ENCODE measurements around the gene KIAA1614.

Gene KIAA1614

GRCh38 chr1:180901076-180901990 lies 11.4 kb upstream of the KIAA1614 start:
- no peak overlapping the region for H3K27ac Mint-ChIP-seq
- no peaks in the 10 kb centered on the region for H3K9me3 Mint-ChIP-seq
- H3K27me3 Mint-ChIP-seq = no peaks in the 10 kb centered on the region
- no peaks in the 10 kb centered on the region for H3K4me1 Mint-ChIP-seq (ENCODE audit: low read depth)
- no peak overlapping the region for H3K4me3 Mint-ChIP-seq
- H3K36me3 Mint-ChIP-seq (ENCODE audit: low read depth) = no peaks in the 10 kb centered on the region

- Mint-ChIP-seq H3K9me3 (no peaks in the 10 kb centered on the region), H3K4me3 (no peak overlapping the region), H3K4me1 (ENCODE audit: low read depth) (no peaks in the 10 kb centered on the region)
Measured at GRCh38 chr1:180902541-180902940, 10.2 kb upstream of the KIAA1614 start.

DNA sequence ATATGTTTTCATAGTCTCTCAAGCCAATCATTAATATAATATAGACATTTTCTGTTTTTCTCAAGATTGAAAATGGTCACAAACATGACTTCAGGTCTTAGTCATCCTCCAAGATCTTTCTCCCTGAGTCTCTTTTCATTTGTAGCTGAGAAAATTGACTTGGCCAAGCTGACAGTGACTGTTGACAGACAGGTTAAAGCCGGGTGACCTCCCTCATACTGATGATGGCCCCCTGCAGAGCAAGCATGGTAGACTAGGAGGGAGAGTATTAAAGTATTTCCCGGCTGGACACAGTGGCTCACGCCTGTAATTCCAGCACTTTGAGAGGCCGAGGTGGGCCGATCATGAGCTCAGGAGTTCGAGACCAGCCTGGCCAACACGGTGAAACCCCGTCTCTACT lies 6.8 kb upstream of the KIAA1614 start:
- Mint-ChIP-seq H3K9me3 (no peaks in the 10 kb centered on the region), H3K4me1 (ENCODE audit: low read depth) (no peaks in the 10 kb centered on the region), H3K27ac (no peak overlapping the region), H3K36me3 (ENCODE audit: low read depth) (no peaks in the 10 kb centered on the region), H3K4me3 (no peak overlapping the region), H3K27me3 (no peaks in the 10 kb centered on the region)

More at GRCh38 chr1:180902541-180902940, 10.2 kb upstream of the KIAA1614 start:
- H3K27ac Mint-ChIP-seq = no peak overlapping the region
- H3K36me3 Mint-ChIP-seq (ENCODE audit: low read depth) = no peaks in the 10 kb centered on the region
- no peaks in the 10 kb centered on the region for H3K27me3 Mint-ChIP-seq

GRCh38 chr1:180906511-180906910 lies 6.2 kb upstream of the KIAA1614 start:
- Mint-ChIP-seq H3K27me3 (peaks cover 5% of the 10 kb centered on the region), H3K4me3 (no peak overlapping the region), H3K36me3 (ENCODE audit: low read depth) (no peaks in the 10 kb centered on the region), H3K9me3 (no peaks in the 10 kb centered on the region), H3K4me1 (ENCODE audit: low read depth) (no peaks in the 10 kb centered on the region), H3K27ac (no peak overlapping the region)

DNA sequence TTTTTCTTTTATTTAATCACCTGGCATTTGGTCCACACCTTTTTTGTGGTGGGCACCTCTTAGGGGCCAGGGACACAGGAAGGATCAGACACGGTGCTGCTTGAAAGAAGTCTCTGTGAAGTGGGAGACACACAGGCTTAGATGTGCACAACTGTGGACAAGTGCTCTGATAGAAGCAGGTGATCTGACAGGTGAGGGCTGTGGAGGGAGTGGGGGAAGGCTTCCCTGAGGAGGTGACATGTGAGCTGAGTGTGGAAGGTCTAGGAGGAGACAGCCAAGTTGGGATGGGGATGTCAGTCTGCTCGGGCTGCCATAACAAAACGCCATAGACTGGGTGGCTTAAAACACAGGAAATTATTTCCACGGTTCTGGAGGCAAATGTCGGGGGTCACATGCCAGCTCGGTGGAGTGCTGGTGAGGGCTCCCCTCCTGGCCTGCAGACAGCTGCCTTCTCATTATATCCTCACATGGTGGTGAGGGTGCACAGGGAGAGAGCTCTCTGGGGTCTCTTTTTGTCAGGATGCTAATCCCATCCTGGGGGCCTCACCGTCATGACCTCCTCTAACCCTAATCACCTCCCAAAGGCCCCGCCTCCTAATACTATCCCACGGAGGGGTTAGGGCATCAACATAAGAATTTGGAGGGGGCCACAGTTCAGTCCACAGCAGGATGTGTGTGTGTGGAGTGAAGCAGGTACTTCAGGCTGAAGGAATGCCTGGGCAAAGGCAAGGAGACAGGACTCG lies 5.2 kb upstream of the KIAA1614 start:
- Mint-ChIP-seq H3K36me3 (ENCODE audit: low read depth) (no peaks in the 10 kb centered on the region), H3K4me3 (no peak overlapping the region), H3K27me3 (peaks cover 13% of the 10 kb centered on the region), H3K4me1 (ENCODE audit: low read depth) (no peaks in the 10 kb centered on the region), H3K27ac (no peak overlapping the region), H3K9me3 (no peaks in the 10 kb centered on the region)

DNA sequence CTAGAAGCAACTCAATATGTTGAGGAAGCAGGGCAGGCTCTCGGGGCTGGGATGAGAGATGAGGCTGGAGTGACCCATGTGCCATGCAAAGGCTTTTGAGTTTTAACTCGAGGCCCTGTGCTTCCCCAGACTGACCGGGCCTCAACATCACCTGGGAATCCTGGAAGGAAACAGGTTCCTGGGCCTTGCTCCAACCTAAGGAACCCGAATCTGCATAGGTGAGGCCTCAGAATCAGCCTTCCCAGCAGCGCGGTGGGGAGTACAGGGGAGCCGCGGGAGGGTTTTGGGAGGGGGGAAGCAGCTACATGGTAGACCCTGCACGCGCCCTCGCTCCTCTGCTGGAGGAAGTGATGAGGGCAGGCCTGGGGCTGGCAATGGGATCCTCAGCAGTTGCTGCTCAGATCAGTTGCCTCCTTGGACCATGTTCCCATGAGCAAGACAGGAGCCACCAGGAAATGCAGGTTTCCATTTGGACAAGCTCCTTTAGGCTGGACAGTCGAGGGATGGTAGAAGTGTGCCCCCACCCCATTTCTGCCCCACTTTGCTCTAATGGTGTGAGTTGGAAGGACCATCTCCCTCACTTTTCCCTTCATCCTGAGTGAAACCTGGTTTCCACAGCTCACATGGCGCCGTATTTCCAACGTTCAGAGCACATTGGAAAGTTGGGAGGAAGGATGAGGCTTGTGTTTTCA lies 4.5 kb upstream of the KIAA1614 start:
- Mint-ChIP-seq H3K4me1 (ENCODE audit: low read depth) (no peaks in the 10 kb centered on the region), H3K9me3 (no peaks in the 10 kb centered on the region), H3K36me3 (ENCODE audit: low read depth) (no peaks in the 10 kb centered on the region), H3K27ac (no peak overlapping the region), H3K27me3 (peaks cover 13% of the 10 kb centered on the region), H3K4me3 (no peak overlapping the region)

GRCh38 chr1:180909005-180909414 lies 3.7 kb upstream of the KIAA1614 start:
- Mint-ChIP-seq H3K4me3 (no peak overlapping the region), H3K4me1 (ENCODE audit: low read depth) (no peaks in the 10 kb centered on the region), H3K27me3 (peaks cover 21% of the 10 kb centered on the region), H3K27ac (no peak overlapping the region), H3K9me3 (no peaks in the 10 kb centered on the region), H3K36me3 (ENCODE audit: low read depth) (no peaks in the 10 kb centered on the region)

DNA sequence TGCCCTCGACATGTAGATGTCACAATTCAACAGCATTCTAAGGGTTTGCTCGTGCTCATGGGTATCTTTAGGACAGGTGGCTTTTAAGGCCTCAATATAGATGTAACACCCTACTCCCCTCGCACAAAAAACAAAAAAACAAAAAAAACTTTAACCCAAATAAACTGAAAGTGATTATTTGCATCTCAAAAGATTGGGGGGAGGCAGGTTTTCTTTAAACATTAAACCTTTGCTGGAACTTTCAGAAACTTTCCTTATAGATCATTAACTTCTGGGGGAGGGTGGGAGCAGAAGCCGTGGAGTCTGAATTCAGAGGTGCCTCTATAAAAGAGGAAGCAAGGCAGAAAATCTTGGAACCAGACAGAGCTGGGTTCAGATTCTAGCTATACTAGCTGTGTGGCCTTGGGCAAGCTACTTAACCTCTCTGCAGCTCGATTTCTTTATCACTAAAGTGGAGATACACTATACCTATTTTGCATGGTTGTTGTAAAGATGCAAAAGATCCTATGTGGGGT lies 3.2 kb upstream of the KIAA1614 start:
- peaks cover 25% of the 10 kb centered on the region for H3K27me3 Mint-ChIP-seq
- H3K9me3 Mint-ChIP-seq = no peaks in the 10 kb centered on the region
- H3K27ac Mint-ChIP-seq = no peak overlapping the region
- no peaks in the 10 kb centered on the region for H3K4me1 Mint-ChIP-seq (ENCODE audit: low read depth)
- H3K4me3 Mint-ChIP-seq = no peak overlapping the region
- H3K36me3 Mint-ChIP-seq (ENCODE audit: low read depth) = no peaks in the 10 kb centered on the region

DNA sequence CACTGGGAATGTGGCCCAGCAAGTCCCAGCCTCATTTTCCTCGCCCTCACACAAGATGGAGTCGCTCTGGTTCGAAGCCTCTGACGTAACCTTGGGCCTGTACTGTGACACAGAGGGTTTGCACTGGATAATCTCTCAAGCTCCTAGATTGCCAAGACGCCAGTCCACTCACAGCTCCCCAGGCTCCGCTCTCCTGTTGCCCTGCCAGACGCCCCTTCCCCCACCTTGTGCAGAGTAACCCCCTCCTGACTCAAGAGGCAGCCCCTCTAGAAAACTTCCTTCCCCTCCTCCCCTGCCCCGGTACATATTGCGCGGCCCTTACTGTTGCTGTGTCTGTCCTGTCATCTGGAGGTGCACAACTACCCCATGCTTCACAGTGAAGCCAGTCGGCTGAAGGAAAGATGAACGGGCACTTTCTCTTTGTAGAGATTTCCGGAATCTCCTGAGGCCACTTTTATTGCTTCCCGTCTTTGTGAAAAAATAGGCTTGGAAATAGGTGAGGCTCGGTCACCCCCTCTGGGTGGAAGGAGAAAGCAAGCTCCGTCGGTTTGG lies 981 bp upstream of the KIAA1614 start:
- Mint-ChIP-seq H3K4me1 (ENCODE audit: low read depth) (no peaks in the 10 kb centered on the region), H3K36me3 (ENCODE audit: low read depth) (no peaks in the 10 kb centered on the region), H3K9me3 (no peaks in the 10 kb centered on the region), H3K27me3 (peaks cover 33% of the 10 kb centered on the region), H3K27ac (no peak overlapping the region), H3K4me3 (peak overlapping the region; percentile 43)

DNA sequence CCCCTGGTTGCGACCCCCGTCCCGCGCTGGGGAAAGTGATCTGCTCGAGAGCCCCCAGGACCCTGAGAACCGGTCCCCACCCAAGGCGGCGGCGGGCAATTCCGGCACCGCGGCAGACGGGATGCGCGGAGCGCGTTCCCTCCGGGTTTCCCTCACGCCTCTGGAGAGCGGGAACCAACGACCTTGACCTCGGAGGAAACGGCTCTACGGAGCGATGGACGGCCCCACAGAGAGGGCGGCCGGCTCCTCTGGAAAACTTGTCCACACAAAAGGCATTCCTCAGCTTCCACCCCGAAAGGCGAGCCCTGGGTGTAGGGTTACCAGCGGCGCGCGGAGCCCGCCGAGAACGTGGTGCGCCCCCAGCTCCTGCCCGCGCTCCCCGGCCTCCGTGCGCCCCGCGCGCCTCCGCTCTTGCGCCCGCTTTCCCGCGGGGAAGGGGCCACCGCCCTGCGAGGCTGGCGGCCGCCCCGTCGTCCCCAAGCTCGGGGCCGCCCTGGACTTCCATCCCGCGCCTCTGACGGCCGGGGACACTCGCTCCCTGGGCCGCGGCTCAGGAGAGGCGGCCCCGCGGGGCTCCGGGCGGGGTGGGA lies 391 bp upstream of the KIAA1614 start:
- H3K27me3 Mint-ChIP-seq = peaks cover 33% of the 10 kb centered on the region
- peak overlapping the region; percentile 43 for H3K4me3 Mint-ChIP-seq
- H3K36me3 Mint-ChIP-seq (ENCODE audit: low read depth) = no peaks in the 10 kb centered on the region
- H3K4me1 Mint-ChIP-seq (ENCODE audit: low read depth) = no peaks in the 10 kb centered on the region
- no peak overlapping the region for H3K27ac Mint-ChIP-seq
- H3K9me3 Mint-ChIP-seq = no peaks in the 10 kb centered on the region

- peaks cover 33% of the 10 kb centered on the region for H3K27me3 Mint-ChIP-seq
- no peaks in the 10 kb centered on the region for H3K9me3 Mint-ChIP-seq
- no peaks in the 10 kb centered on the region for H3K36me3 Mint-ChIP-seq (ENCODE audit: low read depth)
- H3K4me1 Mint-ChIP-seq (ENCODE audit: low read depth) = no peaks in the 10 kb centered on the region
- H3K27ac Mint-ChIP-seq = no peak overlapping the region
- no peak overlapping the region for H3K4me3 Mint-ChIP-seq
Measured at GRCh38 chr1:180915426-180915965, 2.8 kb downstream of the KIAA1614 start.

DNA sequence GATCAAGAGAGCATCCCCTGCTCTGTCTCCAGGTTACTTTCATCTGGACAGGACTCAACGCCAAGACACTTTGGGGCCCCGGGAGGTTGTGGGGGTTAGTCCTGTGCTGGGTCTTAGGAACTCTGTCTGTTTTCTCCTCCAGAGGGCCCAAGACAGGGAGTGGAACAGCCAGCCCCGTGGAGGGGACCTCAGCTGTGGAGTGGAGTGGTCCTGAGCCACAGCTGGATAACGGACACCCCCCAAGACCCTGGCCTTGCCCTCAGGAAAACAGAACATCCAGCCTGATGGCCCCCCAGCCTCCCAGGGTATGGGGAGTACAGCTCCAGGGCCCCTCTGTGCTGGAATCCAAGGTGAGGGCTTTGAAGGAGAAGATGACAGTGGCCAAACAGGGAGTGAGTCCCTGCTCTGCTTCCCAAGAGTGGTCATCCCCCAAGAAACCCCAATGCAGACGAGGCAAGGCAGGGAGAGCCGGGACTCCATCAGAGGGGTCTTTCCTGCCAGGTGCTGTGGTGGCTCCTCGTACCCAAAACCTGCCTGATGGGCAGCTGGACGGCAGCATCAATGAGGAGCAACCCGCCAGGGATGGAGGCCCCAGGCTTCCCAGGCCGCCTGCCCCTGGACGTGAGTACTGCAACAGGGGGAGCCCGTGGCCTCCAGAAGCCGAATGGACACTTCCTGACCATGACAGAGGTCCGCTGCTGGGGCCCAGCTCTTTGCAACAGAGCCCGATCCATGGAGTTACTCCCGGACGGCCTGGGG lies 3.5 kb downstream of the KIAA1614 start:
- peaks cover 31% of the 10 kb centered on the region for H3K27me3 Mint-ChIP-seq
- no peaks in the 10 kb centered on the region for H3K4me1 Mint-ChIP-seq (ENCODE audit: low read depth)
- no peak overlapping the region for H3K27ac Mint-ChIP-seq
- no peaks in the 10 kb centered on the region for H3K36me3 Mint-ChIP-seq (ENCODE audit: low read depth)
- H3K4me3 Mint-ChIP-seq = no peak overlapping the region
- H3K9me3 Mint-ChIP-seq = no peaks in the 10 kb centered on the region

- Mint-ChIP-seq H3K4me3 (no peak overlapping the region), H3K36me3 (ENCODE audit: low read depth) (no peaks in the 10 kb centered on the region), H3K27me3 (peaks cover 25% of the 10 kb centered on the region), H3K4me1 (ENCODE audit: low read depth) (no peaks in the 10 kb centered on the region), H3K27ac (no peak overlapping the region), H3K9me3 (no peaks in the 10 kb centered on the region)
Measured at GRCh38 chr1:180916771-180917170, 4.1 kb downstream of the KIAA1614 start.

All from stimulated activated naive CD8-positive, alpha-beta T cell treated with anti-CD3 and anti-CD28 coated beads, Interleukin-15, Interleukin-2, amounts not matched to agents 100 ng/mL and 50 ng/mL, for 24 hours (primary cell).